ENCODE data around the gene MSL2.
"Not testable (repeated sequence)": the region's sequence is repeated elsewhere in the genome, so short reads cannot be mapped to it uniquely, and the experiment has no call there.

MSL2 gene

DNA sequence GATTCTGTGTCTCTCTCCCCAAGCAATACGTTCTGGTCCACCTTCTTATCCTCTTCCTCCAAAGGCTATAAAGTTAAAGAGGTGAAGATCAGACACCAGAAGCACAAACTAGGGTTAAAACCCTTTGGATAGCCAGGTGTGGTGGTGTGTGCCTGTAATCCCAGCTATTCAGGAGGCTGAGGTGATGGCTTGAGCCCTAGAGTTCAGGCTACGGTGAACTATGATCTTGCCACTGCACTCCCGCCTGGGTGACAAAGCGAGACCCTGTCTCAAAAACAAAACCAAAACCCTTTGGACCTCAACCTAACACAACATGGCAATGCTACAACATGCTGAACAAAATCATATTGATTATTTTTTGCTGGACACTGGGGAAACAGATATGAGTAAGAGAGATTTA lies 43.2 kb downstream of the MSL2 start:
- TF ChIP-seq SUZ12 (IDR thresholded peaks at IDR 0.05; ENCODE audit: extremely low read depth, insufficient read depth, insufficient read length) (no peak), YY1 (IDR thresholded peaks at IDR 0.05; ENCODE audit: insufficient read depth, insufficient read length) (no peak), ZNF274 (IDR thresholded peaks at IDR 0.05; ENCODE audit: low read depth, low read length) (no peak)
- H3K4me1 ChIP-seq (ENCODE audit: insufficient read depth, insufficient read length): no peaks in the 10 kb centered on the region
- H3K36me3 ChIP-seq (ENCODE audit: insufficient read depth, insufficient read length, low read length): peaks cover 42% of the 10 kb centered on the region
- no peaks in the 10 kb centered on the region for H3K27me3 ChIP-seq (ENCODE audit: insufficient read depth, insufficient read length)
- no peaks in the 10 kb centered on the region for H3K9me3 ChIP-seq (ENCODE audit: insufficient read depth, low read length)
- H3K4me3 ChIP-seq (ENCODE audit: insufficient read length, low read depth): no peak overlapping the region
- H3K9ac ChIP-seq (ENCODE audit: insufficient read length, low read depth): no peak overlapping the region
- no peak for DNase-seq (ENCODE audit: low read depth, low spot score)

DNA sequence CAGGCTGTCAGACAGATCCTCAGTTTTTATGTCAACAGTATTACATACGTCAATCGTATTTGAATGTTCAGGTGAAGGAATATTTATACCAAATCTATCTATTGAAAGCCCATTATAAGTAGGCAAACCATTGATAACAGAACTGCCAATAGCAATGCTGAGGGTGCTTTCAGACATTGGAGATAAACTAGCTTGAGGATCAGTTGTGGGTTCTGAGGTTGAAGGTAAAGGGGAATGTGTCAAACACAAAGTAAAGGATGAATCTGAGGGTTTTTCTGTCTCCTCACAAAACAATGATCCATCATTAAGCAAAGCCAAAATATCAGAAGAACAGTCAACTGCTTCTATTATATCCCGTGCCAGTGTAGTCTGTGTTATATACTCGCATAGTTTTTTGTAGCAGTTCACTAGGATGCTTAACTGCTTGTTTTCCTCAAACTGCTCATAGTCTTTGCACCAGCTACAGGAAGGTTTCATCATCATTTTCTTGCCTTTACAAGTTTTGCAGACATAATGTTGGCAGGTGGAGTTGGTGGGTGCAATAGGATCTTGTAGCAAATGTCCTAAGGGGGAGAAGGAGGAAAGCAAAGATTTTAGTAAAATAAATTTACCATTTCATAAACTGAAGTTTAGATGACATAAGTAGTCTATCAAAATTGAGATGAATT lies 43.8 kb downstream of the MSL2 start:
- DNase-seq (ENCODE audit: low read depth, low spot score): no peak
- Histone ChIP-seq H3K9me3 (ENCODE audit: insufficient read depth, low read length) (no peaks in the 10 kb centered on the region), H3K27me3 (ENCODE audit: insufficient read depth, insufficient read length) (no peaks in the 10 kb centered on the region), H3K9ac (ENCODE audit: insufficient read length, low read depth) (no peak overlapping the region), H3K4me1 (ENCODE audit: insufficient read depth, insufficient read length) (no peaks in the 10 kb centered on the region), H3K4me3 (ENCODE audit: insufficient read length, low read depth) (no peak overlapping the region), H3K36me3 (ENCODE audit: insufficient read depth, insufficient read length, low read length) (peaks cover 48% of the 10 kb centered on the region)
- no peak for TF ChIP-seq SUZ12 (IDR thresholded peaks at IDR 0.05; ENCODE audit: extremely low read depth, insufficient read depth, insufficient read length)
- no peak for TF ChIP-seq YY1 (IDR thresholded peaks at IDR 0.05; ENCODE audit: insufficient read depth, insufficient read length)
- TF ChIP-seq ZNF274 (IDR thresholded peaks at IDR 0.05; ENCODE audit: low read depth, low read length): no peak

DNA sequence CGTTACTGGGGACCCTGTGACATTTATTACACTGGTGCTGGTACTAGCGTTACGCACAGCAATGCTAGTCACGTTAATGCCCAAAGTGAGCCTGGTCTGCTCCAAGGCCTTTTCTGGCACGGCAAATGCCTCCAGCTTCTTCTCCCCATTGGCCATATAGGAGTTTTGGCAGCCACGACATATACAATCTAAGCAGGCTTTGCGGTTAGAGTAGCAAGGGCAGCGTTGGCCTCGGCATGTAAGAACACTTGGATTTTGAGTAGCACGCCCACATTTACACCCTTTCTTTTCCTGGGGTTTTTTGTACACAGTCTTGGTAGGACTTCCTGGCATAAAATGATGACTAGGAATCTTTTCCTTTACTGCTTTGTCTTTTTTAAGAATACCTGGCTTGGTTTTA lies 44.9 kb downstream of the MSL2 start:
- H3K36me3 ChIP-seq (ENCODE audit: insufficient read depth, insufficient read length, low read length): peaks cover 53% of the 10 kb centered on the region
- H3K9me3 ChIP-seq (ENCODE audit: insufficient read depth, low read length): no peaks in the 10 kb centered on the region
- H3K4me1 ChIP-seq (ENCODE audit: insufficient read depth, insufficient read length): no peaks in the 10 kb centered on the region
- no peak overlapping the region for H3K4me3 ChIP-seq (ENCODE audit: insufficient read length, low read depth)
- no peak for DNase-seq (ENCODE audit: low read depth, low spot score)
- no peaks in the 10 kb centered on the region for H3K27me3 ChIP-seq (ENCODE audit: insufficient read depth, insufficient read length)
- TF ChIP-seq ZNF274 (IDR thresholded peaks at IDR 0.05; ENCODE audit: low read depth, low read length) (no peak), SUZ12 (IDR thresholded peaks at IDR 0.05; ENCODE audit: extremely low read depth, insufficient read depth, insufficient read length) (no peak), YY1 (IDR thresholded peaks at IDR 0.05; ENCODE audit: insufficient read depth, insufficient read length) (no peak)
- no peak overlapping the region for H3K9ac ChIP-seq (ENCODE audit: insufficient read length, low read depth)

DNA sequence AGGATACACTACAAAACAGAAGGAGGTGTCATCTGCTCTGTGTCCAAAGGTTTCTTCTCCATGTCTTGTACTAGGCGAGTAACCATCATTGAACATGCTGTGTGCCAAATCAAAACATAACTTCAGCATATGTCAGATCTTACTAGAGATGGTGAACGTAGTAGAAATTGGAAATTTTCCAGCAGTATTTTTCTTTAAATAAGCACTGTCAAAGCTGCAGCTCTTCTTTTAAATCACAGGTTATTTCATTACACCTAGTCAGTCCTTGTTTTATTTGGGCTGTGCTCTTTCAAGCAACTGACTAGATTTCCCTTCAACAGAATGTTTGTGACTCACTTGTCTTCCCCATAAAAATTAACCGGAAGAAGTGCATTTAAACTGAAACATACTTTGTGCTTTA lies 46.5 kb downstream of the MSL2 start:
- H3K36me3 ChIP-seq (ENCODE audit: insufficient read depth, insufficient read length, low read length): peaks cover 64% of the 10 kb centered on the region
- DNase-seq (ENCODE audit: low read depth, low spot score): no peak

DNA sequence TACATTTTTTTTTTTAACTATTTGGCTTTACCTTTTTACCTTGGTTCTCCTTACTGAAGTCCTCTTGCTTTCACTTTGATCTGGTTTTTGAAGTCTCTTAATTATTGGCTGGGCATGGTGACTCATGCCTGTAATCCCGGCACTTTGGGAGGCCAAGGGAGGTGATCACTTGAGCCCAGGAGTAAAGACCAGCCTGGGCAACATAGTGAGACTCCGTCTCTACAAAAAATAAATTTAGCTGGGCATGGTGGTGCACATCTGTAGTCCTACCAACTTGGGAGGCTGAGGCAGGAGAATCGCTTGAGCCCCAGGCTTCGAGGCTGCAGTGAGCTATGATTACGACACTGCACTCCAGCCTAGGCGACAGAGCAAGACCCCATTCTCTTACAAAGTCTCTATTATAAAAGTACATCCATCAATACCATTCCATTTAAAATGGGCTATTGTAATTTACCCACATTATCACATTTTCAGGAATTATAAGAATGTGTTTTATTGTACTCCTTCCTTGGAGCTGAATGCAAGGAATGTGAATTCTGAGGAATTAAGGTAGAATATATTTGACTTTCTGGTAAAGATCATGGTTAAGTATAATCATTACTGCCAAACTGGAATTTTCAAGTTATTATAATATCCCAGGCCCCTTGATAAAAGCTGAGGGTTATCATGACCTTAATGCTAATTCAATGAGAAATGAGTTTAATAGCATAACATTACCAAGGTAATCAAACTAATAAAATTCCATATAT lies 49.0 kb downstream of the MSL2 start:
- H3K9me3 ChIP-seq (ENCODE audit: insufficient read depth, low read length): no peaks in the 10 kb centered on the region
- no peak overlapping the region for H3K9ac ChIP-seq (ENCODE audit: insufficient read length, low read depth)
- TF ChIP-seq ZNF274 (IDR thresholded peaks at IDR 0.05; ENCODE audit: low read depth, low read length): no peak
- TF ChIP-seq SUZ12 (IDR thresholded peaks at IDR 0.05; ENCODE audit: extremely low read depth, insufficient read depth, insufficient read length): no peak
- no peak for TF ChIP-seq YY1 (IDR thresholded peaks at IDR 0.05; ENCODE audit: insufficient read depth, insufficient read length)
- no peaks in the 10 kb centered on the region for H3K27me3 ChIP-seq (ENCODE audit: insufficient read depth, insufficient read length)
- no peaks in the 10 kb centered on the region for H3K4me1 ChIP-seq (ENCODE audit: insufficient read depth, insufficient read length)
- H3K4me3 ChIP-seq (ENCODE audit: insufficient read length, low read depth): no peak overlapping the region
- DNase-seq (ENCODE audit: low read depth, low spot score): no peak
- peaks cover 54% of the 10 kb centered on the region for H3K36me3 ChIP-seq (ENCODE audit: insufficient read depth, insufficient read length, low read length)

More for the DNA sequence above, 46.5 kb downstream of the MSL2 start:
- TF ChIP-seq SUZ12 (IDR thresholded peaks at IDR 0.05; ENCODE audit: extremely low read depth, insufficient read depth, insufficient read length): no peak
- no peak for TF ChIP-seq ZNF274 (IDR thresholded peaks at IDR 0.05; ENCODE audit: low read depth, low read length)
- TF ChIP-seq YY1 (IDR thresholded peaks at IDR 0.05; ENCODE audit: insufficient read depth, insufficient read length): no peak
- Histone ChIP-seq H3K27me3 (ENCODE audit: insufficient read depth, insufficient read length) (no peaks in the 10 kb centered on the region), H3K9me3 (ENCODE audit: insufficient read depth, low read length) (no peaks in the 10 kb centered on the region), H3K4me1 (ENCODE audit: insufficient read depth, insufficient read length) (no peaks in the 10 kb centered on the region), H3K9ac (ENCODE audit: insufficient read length, low read depth) (no peak overlapping the region), H3K4me3 (ENCODE audit: insufficient read length, low read depth) (no peak overlapping the region)

DNA sequence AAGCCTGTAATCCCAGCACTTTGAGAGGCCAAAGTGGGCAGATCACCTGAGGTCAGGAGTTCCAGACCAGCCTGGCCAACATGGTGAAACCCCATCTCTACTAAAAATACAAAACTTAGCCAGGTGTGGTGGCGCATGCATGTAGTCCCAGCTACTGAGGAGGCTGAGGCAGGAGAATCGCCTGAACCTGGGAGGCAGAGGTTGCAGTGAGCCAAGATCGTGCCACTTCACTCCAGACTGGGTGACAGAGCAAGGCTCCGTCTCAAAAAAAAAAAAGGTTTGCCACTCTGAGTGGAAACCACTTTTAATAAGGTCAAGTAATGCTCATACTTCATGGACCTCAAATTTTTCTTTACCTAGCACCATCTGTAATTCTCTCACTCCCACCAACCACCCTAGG lies 51.7 kb downstream of the MSL2 start:
- not testable (repeated sequence) for H3K9ac ChIP-seq (ENCODE audit: insufficient read length, low read depth); H3K4me3 ChIP-seq (ENCODE audit: insufficient read length, low read depth); H3K27me3 ChIP-seq (ENCODE audit: insufficient read depth, insufficient read length); H3K9me3 ChIP-seq (ENCODE audit: insufficient read depth, low read length); DNase-seq (ENCODE audit: low read depth, low spot score); H3K4me1 ChIP-seq (ENCODE audit: insufficient read depth, insufficient read length)
- peaks cover 29% of the 10 kb centered on the region for H3K36me3 ChIP-seq (ENCODE audit: insufficient read depth, insufficient read length, low read length)

DNA sequence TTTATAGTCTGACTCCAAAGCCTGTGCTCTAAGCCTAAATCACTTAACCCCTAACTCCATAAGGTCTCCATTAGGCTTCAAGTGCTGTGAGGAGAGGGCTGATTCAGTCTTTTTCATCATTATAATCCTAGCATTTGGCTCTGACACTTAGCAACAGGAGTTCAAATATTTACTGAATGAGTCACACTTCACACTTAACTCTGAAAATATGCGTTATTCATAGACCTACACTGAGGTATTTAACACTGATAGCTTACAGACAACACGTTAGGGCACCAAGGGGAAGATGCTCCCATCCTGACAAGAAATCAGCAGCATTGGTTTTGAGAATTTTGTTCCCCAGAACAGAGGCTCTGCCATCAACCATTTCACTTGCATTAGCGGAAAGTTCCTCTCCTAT lies 53.5 kb downstream of the MSL2 start:
- peak; percentile 38 for DNase-seq (ENCODE audit: low read depth, low spot score)
- TF ChIP-seq ZNF274 (IDR thresholded peaks at IDR 0.05; ENCODE audit: low read depth, low read length) (no peak), YY1 (IDR thresholded peaks at IDR 0.05; ENCODE audit: insufficient read depth, insufficient read length) (no peak), SUZ12 (IDR thresholded peaks at IDR 0.05; ENCODE audit: extremely low read depth, insufficient read depth, insufficient read length) (no peak)
- no peak overlapping the region for H3K4me3 ChIP-seq (ENCODE audit: insufficient read length, low read depth)
- no peaks in the 10 kb centered on the region for H3K9me3 ChIP-seq (ENCODE audit: insufficient read depth, low read length)
- no peaks in the 10 kb centered on the region for H3K4me1 ChIP-seq (ENCODE audit: insufficient read depth, insufficient read length)
- no peaks in the 10 kb centered on the region for H3K27me3 ChIP-seq (ENCODE audit: insufficient read depth, insufficient read length)
- peaks cover 18% of the 10 kb centered on the region for H3K36me3 ChIP-seq (ENCODE audit: insufficient read depth, insufficient read length, low read length)
- no peak overlapping the region for H3K9ac ChIP-seq (ENCODE audit: insufficient read length, low read depth)
